ENCODE data around the gene PPP2R2C.

DNA sequence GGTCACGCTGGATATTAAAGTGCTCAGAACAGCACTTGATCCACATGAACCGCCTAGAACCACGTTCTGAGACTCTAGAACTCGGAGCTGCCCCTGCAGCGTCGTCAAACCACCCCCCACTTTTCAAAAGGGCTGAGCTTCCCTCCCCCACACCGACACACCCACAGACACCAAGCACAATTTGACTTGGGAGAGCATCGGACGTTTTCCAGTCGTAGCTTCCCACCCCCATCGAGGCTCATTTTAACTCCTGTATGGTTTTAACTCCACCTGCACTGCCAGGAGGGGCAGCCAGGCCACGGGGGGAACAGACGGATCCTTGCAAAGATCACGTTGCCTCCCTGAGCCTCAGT is 26.3 kb downstream of the PPP2R2C start:
- TF ChIP-seq, protein P1, sequence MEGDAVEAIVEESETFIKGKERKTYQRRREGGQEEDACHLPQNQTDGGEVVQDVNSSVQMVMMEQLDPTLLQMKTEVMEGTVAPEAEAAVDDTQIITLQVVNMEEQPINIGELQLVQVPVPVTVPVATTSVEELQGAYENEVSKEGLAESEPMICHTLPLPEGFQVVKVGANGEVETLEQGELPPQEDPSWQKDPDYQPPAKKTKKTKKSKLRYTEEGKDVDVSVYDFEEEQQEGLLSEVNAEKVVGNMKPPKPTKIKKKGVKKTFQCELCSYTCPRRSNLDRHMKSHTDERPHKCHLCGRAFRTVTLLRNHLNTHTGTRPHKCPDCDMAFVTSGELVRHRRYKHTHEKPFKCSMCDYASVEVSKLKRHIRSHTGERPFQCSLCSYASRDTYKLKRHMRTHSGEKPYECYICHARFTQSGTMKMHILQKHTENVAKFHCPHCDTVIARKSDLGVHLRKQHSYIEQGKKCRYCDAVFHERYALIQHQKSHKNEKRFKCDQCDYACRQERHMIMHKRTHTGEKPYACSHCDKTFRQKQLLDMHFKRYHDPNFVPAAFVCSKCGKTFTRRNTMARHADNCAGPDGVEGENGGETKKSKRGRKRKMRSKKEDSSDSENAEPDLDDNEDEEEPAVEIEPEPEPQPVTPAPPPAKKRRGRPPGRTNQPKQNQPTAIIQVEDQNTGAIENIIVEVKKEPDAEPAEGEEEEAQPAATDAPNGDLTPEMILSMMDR (optimal IDR thresholded peaks at IDR 0.05 in 1 of 3, IDR thresholded peaks at IDR 0.05 in 1 of 3, conservative IDR thresholded peaks at IDR 0.05 in 1 of 3; ENCODE audit: extremely low read depth in 1 of 3, insufficient read depth in 2 of 3, low read length in 3 of 3): no peak
- TF ChIP-seq EZH2 (IDR thresholded peaks at IDR 0.05; ENCODE audit: low read length): no peak
